GM12891 (cell line): Measurements from ENCODE around the gene AAK1.

Experiments
- PAX5 ChIP-seq: IDR thresholded peaks from 2 replicates; pipeline ENCODE4 v1.6.1; 2011; ENCODE audit warnings: low read length, moderate library complexity, mild to moderate bottlenecking; ENCODE audit not compliant: insufficient read depth, severe bottlenecking
- POLR2A ChIP-seq: IDR thresholded peaks from 2 replicates; pipeline ENCODE4 v1.6.1; 2011; ENCODE audit warnings: low read depth, low read length, control low read depth
- POLR2AphosphoS5 ChIP-seq: IDR thresholded peaks from 2 replicates; pipeline ENCODE4 v1.6.1; 2011; ENCODE audit warnings: low read depth, low read length, control low read depth
- TAF1 ChIP-seq: IDR thresholded peaks from 2 replicates; pipeline ENCODE4 v1.6.1; 2011; ENCODE audit warnings: low read depth, low read length, control low read depth

DNA sequence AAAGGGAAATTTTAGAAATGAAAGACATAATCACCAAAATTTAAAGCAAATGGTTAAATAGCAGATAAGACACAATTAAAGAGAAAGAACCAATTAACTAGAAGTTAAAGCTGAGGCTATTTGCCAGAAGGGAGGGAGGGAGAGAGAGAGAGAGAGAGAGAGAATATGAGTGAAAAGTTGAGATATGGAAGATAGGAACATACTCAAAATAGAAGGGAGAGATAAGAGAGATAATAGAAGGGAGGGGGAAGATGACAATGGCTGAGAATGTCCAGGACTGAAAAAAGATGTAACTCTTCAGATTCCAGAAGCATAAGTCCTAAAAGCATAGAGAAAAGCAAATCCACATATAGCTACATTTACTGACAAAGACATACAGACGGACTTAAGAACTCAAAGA, 17.1 kb upstream of the AAK1 start:
- TF ChIP-seq POLR2AphosphoS5 (no peak), TAF1 (no peak), POLR2A (no peak), PAX5 (no peak)
